HFF-Myc (cell line): ENCODE results near the gene MBNL2.

Source experiments
- DNase-seq: peaks from one replicate; pipeline ENCODE4 v3.0.0-alpha.2; 2011; ENCODE audit warnings: low read depth; ENCODE audit errors: extremely low read depth
- H3K4me3 ChIP-seq: replicated peaks from 2 replicates; pipeline ENCODE4 v1.5.1; 2011; ENCODE audit warnings: low read depth, mild to moderate bottlenecking, control low read depth, low read length
- TF ChIP-seq, protein P1 (sequence below): IDR thresholded peaks from 2 replicates; pipeline ENCODE4 v1.5.1; 2012; ENCODE audit warnings: mild to moderate bottlenecking, low read depth, low read length, control low read depth; ENCODE audit errors: missing control alignments

The MBNL2 gene

DNA sequence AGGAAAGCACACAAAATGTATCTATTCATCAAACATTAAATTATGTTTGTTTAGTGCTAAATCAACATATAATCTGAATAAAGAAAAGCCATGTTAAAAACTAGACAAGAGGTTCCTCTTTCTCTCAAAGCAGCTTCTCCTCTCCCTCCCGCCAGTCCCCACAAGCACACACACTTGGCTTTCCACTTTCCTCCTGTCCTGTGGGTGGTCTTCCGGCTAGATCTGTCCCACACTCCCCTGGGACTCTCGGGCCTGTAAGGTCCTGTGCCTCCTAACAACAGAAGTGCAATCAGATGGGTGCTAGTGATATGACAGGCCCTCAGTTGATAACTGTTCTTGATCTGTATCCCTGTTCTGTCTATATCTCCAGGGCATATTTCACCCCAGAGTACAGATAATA lies 166.2 kb downstream of the MBNL2 start:
- H3K4me3 ChIP-seq, result no peak overlapping the region
- TF ChIP-seq, protein P1, sequence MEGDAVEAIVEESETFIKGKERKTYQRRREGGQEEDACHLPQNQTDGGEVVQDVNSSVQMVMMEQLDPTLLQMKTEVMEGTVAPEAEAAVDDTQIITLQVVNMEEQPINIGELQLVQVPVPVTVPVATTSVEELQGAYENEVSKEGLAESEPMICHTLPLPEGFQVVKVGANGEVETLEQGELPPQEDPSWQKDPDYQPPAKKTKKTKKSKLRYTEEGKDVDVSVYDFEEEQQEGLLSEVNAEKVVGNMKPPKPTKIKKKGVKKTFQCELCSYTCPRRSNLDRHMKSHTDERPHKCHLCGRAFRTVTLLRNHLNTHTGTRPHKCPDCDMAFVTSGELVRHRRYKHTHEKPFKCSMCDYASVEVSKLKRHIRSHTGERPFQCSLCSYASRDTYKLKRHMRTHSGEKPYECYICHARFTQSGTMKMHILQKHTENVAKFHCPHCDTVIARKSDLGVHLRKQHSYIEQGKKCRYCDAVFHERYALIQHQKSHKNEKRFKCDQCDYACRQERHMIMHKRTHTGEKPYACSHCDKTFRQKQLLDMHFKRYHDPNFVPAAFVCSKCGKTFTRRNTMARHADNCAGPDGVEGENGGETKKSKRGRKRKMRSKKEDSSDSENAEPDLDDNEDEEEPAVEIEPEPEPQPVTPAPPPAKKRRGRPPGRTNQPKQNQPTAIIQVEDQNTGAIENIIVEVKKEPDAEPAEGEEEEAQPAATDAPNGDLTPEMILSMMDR, result no peak
- DNase-seq, result no peak

DNA sequence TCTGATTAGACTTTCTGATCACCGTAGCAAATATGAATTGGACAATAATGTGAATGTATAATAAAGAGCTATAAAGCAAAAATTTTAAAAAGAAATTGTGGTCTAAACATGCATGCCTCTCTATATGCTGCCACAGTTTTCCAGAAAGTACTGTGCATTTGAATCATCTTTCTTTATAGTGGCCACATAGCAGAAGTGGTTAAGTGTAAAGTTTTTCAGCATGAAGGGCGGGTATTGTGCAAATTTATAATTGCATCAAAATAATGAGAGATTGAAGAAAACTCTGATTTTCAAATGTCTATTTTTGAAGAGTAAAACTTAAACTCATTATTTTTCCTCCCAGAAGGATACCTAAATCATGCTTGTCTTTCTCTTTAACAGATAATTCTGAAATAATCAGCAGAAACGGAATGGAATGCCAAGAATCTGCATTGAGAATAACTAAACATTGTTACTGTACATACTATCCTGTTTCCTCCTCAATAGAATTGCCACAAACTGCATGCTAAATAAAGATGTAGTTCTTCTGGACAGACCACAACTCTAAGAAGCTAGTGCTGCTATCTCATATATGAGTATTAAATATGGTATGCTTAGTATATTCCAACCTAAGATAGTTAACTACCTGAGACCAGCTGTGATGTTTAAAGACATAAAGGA lies 168.9 kb downstream of the MBNL2 start:
- no peak for DNase-seq
- TF ChIP-seq, protein P1, result no peak
- no peak overlapping the region for H3K4me3 ChIP-seq

DNA sequence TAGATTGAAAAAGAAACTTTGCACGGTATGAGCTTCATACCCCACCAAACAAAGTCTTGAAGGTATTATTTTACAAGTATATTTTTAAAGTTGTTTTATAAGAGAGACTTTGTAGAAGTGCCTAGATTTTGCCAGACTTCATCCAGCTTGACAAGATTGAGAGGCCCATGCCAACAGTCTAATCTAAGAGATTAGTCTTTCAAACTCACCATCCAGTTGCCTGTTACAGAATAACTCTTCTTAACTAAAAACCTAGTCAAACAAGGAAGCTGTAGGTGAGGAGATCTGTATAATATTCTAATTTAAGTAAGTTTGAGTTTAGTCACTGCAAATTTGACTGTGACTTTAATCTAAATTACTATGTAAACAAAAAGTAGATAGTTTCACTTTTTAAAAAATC lies 169.9 kb downstream of the MBNL2 start:
- TF ChIP-seq, protein P1, result no peak
- no peak overlapping the region for H3K4me3 ChIP-seq
- no peak for DNase-seq

DNA sequence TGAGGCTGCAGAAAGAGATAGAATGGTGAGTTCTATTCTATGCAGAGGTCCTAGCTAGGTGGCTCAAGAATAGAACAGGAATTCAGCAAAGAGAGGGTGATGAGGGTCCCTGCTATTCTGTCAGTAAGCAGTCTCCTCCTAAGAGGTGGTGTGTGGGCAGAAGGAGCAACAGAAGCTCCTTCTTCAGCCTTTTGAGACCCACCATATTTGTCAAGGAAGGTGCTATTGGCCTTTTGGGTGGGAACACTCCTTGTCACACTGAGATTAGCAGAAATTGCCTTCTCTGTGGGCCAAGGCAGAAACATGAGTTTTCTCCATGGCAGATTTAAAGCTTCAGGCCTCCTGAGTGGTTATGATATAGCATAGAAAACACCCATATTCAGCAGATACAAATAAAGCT lies 172.4 kb downstream of the MBNL2 start:
- TF ChIP-seq, protein P1, result no peak
- DNase-seq, result no peak
- no peak overlapping the region for H3K4me3 ChIP-seq

DNA sequence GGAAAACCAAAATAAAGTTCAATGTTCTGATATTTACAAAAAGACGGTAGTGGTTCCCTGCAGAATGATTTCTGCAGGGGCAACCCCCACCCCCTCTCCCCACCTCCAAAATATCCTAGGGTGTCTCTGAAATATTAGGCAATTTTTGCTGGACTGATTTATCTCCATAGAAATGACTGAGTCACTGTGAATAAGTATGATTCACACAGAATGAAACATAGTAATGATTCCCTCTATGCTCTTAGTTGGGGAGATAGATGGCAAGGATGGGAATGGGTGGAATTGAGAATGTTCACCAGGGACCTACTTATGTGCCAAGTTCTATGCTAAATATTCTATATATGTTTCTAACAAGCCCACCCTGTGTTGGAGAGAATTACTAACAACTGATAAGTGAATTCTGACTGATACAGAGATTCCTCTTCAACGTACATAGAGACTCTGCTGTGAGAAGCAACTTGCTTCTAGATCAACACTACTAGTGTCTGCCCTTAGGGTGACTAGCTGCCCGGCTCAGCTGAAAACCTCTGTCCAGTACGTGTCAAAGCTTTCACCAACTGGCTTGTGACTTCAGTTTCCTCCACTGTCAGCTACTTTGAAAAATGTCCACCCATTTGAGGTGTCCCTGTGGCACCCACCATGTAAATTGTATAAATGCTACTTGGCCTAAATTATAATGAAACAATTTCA lies 173.5 kb downstream of the MBNL2 start:
- no peak for DNase-seq
- TF ChIP-seq, protein P1, result no peak
- H3K4me3 ChIP-seq, result no peak overlapping the region

DNA sequence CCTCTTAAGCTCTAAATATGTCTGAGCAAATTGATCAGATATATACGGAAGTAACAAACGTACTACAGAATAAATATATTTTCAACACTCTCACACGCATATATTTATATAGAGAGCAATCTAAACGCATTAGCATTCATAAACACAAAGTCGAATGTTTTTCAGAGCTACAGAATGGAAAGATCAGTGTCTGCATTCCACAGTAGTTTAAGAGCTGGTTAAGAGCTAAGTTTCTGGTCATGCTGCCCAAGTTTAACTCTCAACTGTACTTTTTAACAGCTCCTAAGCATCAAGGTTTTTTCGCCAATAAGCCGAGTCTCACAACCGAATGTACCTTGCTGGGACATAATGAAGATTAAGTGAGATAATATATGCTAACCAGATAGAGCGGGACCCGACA lies 175.1 kb downstream of the MBNL2 start:
- DNase-seq, result no peak
- TF ChIP-seq, protein P1, result no peak

More for the DNA sequence above, 175.1 kb downstream of the MBNL2 start:
- H3K4me3 ChIP-seq, result no peak overlapping the region
